GM19397 (cell line): ENCODE measurements around the gene PAQR5.
"Not testable (repeated sequence)": the region's sequence is repeated elsewhere in the genome, so short reads cannot be mapped to it uniquely, and the experiment has no call there.

Experiments used
- ATAC-seq: cut with Tn5 transposase; IDR thresholded peaks from one replicate; pipeline ENCODE4 v1.9.1; 2021; ENCODE audit warnings: mild to moderate bottlenecking, moderate library complexity; ENCODE audit not compliant: unreplicated experiment

The PAQR5 gene

GRCh38 chr15:69415381-69415780, 116.7 kb downstream of the PAQR5 start:
- ATAC-seq = no peak

GRCh38 chr15:69417581-69417980, 118.9 kb downstream of the PAQR5 start:
- ATAC-seq = no peak

- no peak for ATAC-seq
Observed at GRCh38 chr15:69421498-69421897, 122.8 kb downstream of the PAQR5 start.

GRCh38 chr15:69422336-69422895, 123.7 kb downstream of the PAQR5 start:
- no peak for ATAC-seq

GRCh38 chr15:69424001-69424400, 125.3 kb downstream of the PAQR5 start:
- ATAC-seq = no peak

GRCh38 chr15:69424748-69425413, 126.2 kb downstream of the PAQR5 start:
- ATAC-seq = no peak

GRCh38 chr15:69433831-69434230, 135.1 kb downstream of the PAQR5 start:
- no peak for ATAC-seq

GRCh38 chr15:69434238-69434637, 135.5 kb downstream of the PAQR5 start:
- ATAC-seq = no peak

GRCh38 chr15:69434679-69435078, 136.0 kb downstream of the PAQR5 start:
- ATAC-seq = no peak

- ATAC-seq = no peak
Observed at GRCh38 chr15:69435985-69436384, 137.3 kb downstream of the PAQR5 start.

- ATAC-seq = no peak
Observed at GRCh38 chr15:69436951-69437350, 138.2 kb downstream of the PAQR5 start.

- no peak for ATAC-seq
Observed at GRCh38 chr15:69439623-69440022, 140.9 kb downstream of the PAQR5 start.

- no peak for ATAC-seq
Observed at GRCh38 chr15:69443032-69443611, 144.4 kb downstream of the PAQR5 start.

GRCh38 chr15:69444686-69445085, 146.0 kb downstream of the PAQR5 start:
- ATAC-seq = no peak

GRCh38 chr15:69446953-69447352, 148.2 kb downstream of the PAQR5 start:
- no peak for ATAC-seq

GRCh38 chr15:69450221-69450620, 151.5 kb downstream of the PAQR5 start:
- not testable (repeated sequence) for ATAC-seq

GRCh38 chr15:69450968-69451695, 152.4 kb downstream of the PAQR5 start:
- ATAC-seq = no peak

GRCh38 chr15:69451951-69452691, 153.4 kb downstream of the PAQR5 start:
- peak; percentile 23 for ATAC-seq

GRCh38 chr15:69452692-69453521, 154.2 kb downstream of the PAQR5 start, which contains the start of gene RPLP1:
Gene RPLP1 (plus strand): TSS chr15:69452818. CDS start chr15:69452949, 131 bp downstream.
- peak; percentile 83 for ATAC-seq

GRCh38 chr15:69454953-69455352, 156.2 kb downstream of the PAQR5 start:
- no peak for ATAC-seq
